Ishikawa (cell line): ENCODE results near the gene SNED1.

Experiments used
- CEBPB ChIP-seq: IDR thresholded peaks from 2 replicates; pipeline ENCODE4 v1.6.1; 2012
- CREB1 ChIP-seq: IDR thresholded peaks from 2 replicates; pipeline ENCODE4 v1.6.1; 2012; ENCODE audit warnings: low read depth
- EGR1 ChIP-seq: IDR thresholded peaks from 2 replicates; pipeline ENCODE4 v1.6.1; 2012
- EP300 ChIP-seq: IDR thresholded peaks from 2 replicates; pipeline ENCODE4 v1.6.1; 2012; ENCODE audit warnings: borderline replicate concordance
- FOXM1 ChIP-seq: IDR thresholded peaks from 2 replicates; pipeline ENCODE4 v1.6.1; 2012; ENCODE audit warnings: low read depth, borderline replicate concordance
- NFIC ChIP-seq: IDR thresholded peaks from 2 replicates; pipeline ENCODE4 v1.6.1; 2012
- RAD21 ChIP-seq: IDR thresholded peaks from 2 replicates; pipeline ENCODE4 v1.6.1; 2012; ENCODE audit warnings: low read depth
- TAF1 ChIP-seq: IDR thresholded peaks from 2 replicates; pipeline ENCODE4 v1.6.1; 2012; ENCODE audit warnings: low read depth, mild to moderate bottlenecking
- TCF12 ChIP-seq: IDR thresholded peaks from 2 replicates; pipeline ENCODE4 v1.6.1; 2012; ENCODE audit warnings: low read depth
- TEAD4 ChIP-seq: IDR thresholded peaks from 2 replicates; pipeline ENCODE4 v1.6.1; 2012
- YY1 ChIP-seq: IDR thresholded peaks from 2 replicates; pipeline ENCODE4 v1.6.1; 2012; ENCODE audit warnings: low read depth
- ZBTB7A ChIP-seq: IDR thresholded peaks from 2 replicates; pipeline ENCODE4 v1.6.1; 2012; ENCODE audit warnings: low read depth
- TF ChIP-seq, protein P1 (sequence below): IDR thresholded peaks from 2 replicates; pipeline ENCODE4 v1.6.1; 2012
- TF ChIP-seq, protein P2 (sequence below): IDR thresholded peaks from 2 replicates; pipeline ENCODE4 v1.6.1; 2012; ENCODE audit warnings: low read depth, mild to moderate bottlenecking
- TF ChIP-seq, protein P3 (sequence below): IDR thresholded peaks from 2 replicates; pipeline ENCODE4 v1.6.1; 2012

The SNED1 gene

DNA sequence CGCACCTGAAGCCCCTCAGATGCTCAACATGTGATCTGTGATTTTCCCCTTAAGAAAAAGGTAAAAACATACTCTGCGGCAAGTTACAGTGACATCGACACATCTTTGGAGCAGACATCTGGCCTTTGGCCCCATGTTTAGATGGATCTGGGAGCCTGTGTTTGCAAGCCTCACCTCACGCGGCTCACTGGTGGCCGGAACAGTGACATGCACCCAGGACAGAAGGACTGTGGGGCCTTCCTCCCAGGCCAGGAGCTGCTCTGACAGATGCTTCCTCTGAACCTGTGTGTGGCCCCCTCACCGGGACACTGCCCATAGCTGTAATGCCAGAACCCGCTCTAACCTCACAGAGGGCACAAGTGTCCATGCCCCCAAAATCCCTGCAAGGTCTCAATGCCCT is 137.8 kb downstream of the SNED1 start:
- TF ChIP-seq, protein P1, sequence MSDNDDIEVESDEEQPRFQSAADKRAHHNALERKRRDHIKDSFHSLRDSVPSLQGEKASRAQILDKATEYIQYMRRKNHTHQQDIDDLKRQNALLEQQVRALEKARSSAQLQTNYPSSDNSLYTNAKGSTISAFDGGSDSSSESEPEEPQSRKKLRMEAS: no peak
- TF ChIP-seq CREB1 (no peak), TAF1 (no peak), CEBPB (no peak), ZBTB7A (no peak), TCF12 (no peak), YY1 (no peak), EGR1 (no peak)
- TF ChIP-seq, protein P2, sequence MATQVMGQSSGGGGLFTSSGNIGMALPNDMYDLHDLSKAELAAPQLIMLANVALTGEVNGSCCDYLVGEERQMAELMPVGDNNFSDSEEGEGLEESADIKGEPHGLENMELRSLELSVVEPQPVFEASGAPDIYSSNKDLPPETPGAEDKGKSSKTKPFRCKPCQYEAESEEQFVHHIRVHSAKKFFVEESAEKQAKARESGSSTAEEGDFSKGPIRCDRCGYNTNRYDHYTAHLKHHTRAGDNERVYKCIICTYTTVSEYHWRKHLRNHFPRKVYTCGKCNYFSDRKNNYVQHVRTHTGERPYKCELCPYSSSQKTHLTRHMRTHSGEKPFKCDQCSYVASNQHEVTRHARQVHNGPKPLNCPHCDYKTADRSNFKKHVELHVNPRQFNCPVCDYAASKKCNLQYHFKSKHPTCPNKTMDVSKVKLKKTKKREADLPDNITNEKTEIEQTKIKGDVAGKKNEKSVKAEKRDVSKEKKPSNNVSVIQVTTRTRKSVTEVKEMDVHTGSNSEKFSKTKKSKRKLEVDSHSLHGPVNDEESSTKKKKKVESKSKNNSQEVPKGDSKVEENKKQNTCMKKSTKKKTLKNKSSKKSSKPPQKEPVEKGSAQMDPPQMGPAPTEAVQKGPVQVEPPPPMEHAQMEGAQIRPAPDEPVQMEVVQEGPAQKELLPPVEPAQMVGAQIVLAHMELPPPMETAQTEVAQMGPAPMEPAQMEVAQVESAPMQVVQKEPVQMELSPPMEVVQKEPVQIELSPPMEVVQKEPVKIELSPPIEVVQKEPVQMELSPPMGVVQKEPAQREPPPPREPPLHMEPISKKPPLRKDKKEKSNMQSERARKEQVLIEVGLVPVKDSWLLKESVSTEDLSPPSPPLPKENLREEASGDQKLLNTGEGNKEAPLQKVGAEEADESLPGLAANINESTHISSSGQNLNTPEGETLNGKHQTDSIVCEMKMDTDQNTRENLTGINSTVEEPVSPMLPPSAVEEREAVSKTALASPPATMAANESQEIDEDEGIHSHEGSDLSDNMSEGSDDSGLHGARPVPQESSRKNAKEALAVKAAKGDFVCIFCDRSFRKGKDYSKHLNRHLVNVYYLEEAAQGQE: no peak

- TF ChIP-seq TEAD4 (no peak), EGR1 (no peak), ZBTB7A (no peak), RAD21 (no peak), YY1 (no peak), TAF1 (no peak), CREB1 (no peak), CEBPB (no peak), FOXM1 (no peak), NFIC (no peak), TCF12 (no peak)
- TF ChIP-seq, protein P3, sequence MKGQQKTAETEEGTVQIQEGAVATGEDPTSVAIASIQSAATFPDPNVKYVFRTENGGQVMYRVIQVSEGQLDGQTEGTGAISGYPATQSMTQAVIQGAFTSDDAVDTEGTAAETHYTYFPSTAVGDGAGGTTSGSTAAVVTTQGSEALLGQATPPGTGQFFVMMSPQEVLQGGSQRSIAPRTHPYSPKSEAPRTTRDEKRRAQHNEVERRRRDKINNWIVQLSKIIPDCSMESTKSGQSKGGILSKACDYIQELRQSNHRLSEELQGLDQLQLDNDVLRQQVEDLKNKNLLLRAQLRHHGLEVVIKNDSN: no peak
- TF ChIP-seq, protein P2: no peak
Measured at GRCh38 chr2:241136661-241137260, 138.3 kb downstream of the SNED1 start.

GRCh38 chr2:241137276-241138190 is 139.1 kb downstream of the SNED1 start:
- TF ChIP-seq YY1 (no peak), EGR1 (no peak), ZBTB7A (no peak), TCF12 (no peak), CEBPB (no peak), EP300 (no peak), TEAD4 (no peak)

DNA sequence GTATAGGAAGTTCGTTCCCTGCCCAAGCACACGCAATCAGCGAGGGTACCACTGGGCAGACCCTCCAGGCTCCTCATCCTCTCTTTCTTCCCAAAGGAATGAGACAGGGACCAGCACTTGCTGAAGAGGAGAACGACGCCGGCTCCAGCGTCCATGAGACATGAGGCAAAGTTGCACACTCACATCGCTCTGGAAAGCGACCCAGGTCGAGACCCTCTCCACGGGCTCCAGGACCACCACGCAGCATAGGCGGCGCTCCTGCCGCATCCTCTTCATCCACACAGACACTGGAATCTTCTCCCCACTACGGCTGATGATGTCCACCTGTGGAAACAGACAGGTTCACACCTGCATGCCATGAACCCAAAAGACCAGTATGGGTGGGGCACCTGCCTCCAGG is 140.1 kb downstream of the SNED1 start:
- TF ChIP-seq CREB1 (no peak), TEAD4 (no peak), ZBTB7A (no peak), FOXM1 (no peak), NFIC (no peak), EP300 (no peak), TCF12 (no peak), TAF1 (no peak), YY1 (no peak), RAD21 (no peak), CEBPB (no peak), EGR1 (no peak)
- TF ChIP-seq, protein P2: no peak
- TF ChIP-seq, protein P3: no peak
